ENCODE results near the gene ASTN1.

DNA sequence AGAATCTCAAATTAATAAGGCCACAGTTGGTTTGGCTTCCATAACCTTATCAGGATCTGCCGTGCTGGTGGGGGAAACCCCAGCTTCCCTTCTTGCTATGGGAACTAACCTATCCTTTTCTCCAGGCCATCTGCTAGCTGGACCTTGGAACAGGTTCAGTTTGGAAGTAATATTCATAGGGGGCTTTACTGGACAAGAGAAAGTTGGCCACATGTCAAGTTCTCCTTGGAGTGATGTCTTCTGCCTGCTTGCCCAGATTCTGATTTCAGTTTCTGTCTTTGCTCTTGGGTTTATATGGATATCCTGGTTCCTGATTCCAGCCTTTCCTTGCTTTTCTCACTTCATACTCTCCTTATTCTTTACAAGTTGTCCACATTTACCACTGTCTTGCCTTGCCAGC lies 279.6 kb downstream of the ASTN1 start:
- TF ChIP-seq, protein P1, sequence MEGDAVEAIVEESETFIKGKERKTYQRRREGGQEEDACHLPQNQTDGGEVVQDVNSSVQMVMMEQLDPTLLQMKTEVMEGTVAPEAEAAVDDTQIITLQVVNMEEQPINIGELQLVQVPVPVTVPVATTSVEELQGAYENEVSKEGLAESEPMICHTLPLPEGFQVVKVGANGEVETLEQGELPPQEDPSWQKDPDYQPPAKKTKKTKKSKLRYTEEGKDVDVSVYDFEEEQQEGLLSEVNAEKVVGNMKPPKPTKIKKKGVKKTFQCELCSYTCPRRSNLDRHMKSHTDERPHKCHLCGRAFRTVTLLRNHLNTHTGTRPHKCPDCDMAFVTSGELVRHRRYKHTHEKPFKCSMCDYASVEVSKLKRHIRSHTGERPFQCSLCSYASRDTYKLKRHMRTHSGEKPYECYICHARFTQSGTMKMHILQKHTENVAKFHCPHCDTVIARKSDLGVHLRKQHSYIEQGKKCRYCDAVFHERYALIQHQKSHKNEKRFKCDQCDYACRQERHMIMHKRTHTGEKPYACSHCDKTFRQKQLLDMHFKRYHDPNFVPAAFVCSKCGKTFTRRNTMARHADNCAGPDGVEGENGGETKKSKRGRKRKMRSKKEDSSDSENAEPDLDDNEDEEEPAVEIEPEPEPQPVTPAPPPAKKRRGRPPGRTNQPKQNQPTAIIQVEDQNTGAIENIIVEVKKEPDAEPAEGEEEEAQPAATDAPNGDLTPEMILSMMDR (IDR thresholded peaks at IDR 0.05): no peak
- TF ChIP-seq POLR2AphosphoS5 (IDR thresholded peaks at IDR 0.05; ENCODE audit: low read depth, low read length): no peak
- TF ChIP-seq TCF7L2 (IDR thresholded peaks at IDR 0.05; ENCODE audit: low read depth, low read length): no peak
- TF ChIP-seq, protein P2, sequence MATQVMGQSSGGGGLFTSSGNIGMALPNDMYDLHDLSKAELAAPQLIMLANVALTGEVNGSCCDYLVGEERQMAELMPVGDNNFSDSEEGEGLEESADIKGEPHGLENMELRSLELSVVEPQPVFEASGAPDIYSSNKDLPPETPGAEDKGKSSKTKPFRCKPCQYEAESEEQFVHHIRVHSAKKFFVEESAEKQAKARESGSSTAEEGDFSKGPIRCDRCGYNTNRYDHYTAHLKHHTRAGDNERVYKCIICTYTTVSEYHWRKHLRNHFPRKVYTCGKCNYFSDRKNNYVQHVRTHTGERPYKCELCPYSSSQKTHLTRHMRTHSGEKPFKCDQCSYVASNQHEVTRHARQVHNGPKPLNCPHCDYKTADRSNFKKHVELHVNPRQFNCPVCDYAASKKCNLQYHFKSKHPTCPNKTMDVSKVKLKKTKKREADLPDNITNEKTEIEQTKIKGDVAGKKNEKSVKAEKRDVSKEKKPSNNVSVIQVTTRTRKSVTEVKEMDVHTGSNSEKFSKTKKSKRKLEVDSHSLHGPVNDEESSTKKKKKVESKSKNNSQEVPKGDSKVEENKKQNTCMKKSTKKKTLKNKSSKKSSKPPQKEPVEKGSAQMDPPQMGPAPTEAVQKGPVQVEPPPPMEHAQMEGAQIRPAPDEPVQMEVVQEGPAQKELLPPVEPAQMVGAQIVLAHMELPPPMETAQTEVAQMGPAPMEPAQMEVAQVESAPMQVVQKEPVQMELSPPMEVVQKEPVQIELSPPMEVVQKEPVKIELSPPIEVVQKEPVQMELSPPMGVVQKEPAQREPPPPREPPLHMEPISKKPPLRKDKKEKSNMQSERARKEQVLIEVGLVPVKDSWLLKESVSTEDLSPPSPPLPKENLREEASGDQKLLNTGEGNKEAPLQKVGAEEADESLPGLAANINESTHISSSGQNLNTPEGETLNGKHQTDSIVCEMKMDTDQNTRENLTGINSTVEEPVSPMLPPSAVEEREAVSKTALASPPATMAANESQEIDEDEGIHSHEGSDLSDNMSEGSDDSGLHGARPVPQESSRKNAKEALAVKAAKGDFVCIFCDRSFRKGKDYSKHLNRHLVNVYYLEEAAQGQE (IDR thresholded peaks at IDR 0.05; ENCODE audit: insufficient read depth in 1 of 2, low read depth in 2 of 2, low read length in 1 of 2): no peak

Data from Panc1 (cell line).